ENCODE data around the gene TCP10L.
A peak's percentile ranks its signal among the peaks of the same experiment; 100 is the strongest.
"Not testable (repeated sequence)": the region's sequence is repeated elsewhere in the genome, so short reads cannot be mapped to it uniquely, and the experiment has no call there.

TCP10L gene

GRCh38 chr21:32585042-32585710 is at the start of gene TCP10L:
Gene TCP10L (minus strand): TSS chr21:32585523. CDS start chr21:32584304, 1,219 bp downstream.
- no peak for DNase-seq

- no peak for DNase-seq
These were observed 41.4 kb upstream of the TCP10L start for GRCh38 chr21:32626621-32627196.

DNA sequence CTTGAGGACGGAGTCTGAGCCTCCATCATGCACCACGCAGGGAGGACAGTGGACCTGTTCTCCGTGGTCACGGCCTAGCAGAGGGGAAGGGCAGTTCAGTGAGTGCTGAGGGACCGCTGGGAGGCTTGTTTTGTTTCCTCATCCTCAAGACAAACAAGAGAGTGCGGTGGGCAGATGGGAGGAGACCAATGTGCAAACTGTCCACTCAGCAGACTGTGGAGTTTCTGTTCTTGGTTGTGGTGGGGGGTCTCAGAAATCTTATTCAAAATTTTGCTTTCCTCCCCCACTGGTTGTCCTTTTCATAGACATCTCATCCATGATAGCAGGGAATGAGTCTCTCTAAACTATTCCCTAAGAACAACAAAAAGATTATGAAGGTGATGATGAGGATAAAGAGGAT is 32.9 kb upstream of the TCP10L start:
- DNase-seq: not testable (repeated sequence)

- DNase-seq: no peak
These were observed 28.2 kb upstream of the TCP10L start for GRCh38 chr21:32613436-32614043.

- no peak for DNase-seq
These were observed 27.6 kb upstream of the TCP10L start for GRCh38 chr21:32612999-32613337.

GRCh38 chr21:32612075-32612998 is 27.0 kb upstream of the TCP10L start, which contains the start of gene CFAP298:
Gene CFAP298 (minus strand): TSS chr21:32612377. CDS start chr21:32612243, 134 bp downstream.
- peak; percentile 74 to 77 for DNase-seq

GRCh38 chr21:32611471-32611997 is 26.2 kb upstream of the TCP10L start:
- DNase-seq: peak; percentile 21 to 26

- DNase-seq: not testable (repeated sequence)
These were observed 25.6 kb upstream of the TCP10L start for GRCh38 chr21:32610940-32611339.

GRCh38 chr21:32608851-32609250 is 23.5 kb upstream of the TCP10L start:
- no peak for DNase-seq

GRCh38 chr21:32605469-32605868 is 20.1 kb upstream of the TCP10L start:
- DNase-seq: no peak

DNA sequence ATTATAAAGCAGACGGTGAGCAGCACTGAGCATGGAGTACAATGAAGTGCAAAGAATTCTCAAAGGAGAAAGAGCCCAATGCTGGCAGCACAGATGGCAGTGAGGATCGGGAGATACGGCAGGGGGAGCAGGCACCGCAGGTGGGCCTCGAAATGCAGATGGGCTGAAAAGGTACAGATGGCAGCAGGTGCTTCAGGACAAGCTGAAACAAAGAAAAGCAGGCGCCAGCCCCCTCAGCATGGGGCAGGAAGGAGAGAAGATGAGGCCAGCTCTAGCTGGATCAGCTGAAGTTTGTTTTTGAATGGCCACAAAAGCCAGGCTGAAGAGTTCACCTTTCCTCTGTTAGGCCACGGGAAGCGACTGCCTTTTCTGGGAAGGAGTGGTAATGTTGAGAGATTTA is 19.1 kb upstream of the TCP10L start:
- DNase-seq: no peak

DNA sequence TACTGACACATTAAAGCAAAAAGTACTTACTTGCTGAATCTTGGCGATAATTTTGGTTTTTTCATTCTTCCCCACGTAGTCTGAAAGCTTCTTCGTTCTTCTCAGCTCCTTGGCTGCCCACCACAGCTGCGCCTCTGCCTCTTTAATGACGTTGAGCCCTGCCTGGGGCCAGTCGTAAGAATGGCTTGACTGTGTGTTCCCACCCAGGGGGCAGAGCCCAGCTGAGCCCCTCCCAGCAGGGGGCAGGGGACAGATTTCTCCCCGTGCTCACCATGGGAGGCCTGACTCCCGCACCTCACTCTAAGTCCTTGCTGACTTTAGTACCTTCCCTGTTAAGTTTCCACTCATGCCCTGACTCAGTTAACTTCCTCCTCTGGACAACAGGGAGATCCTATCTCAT is 17.8 kb upstream of the TCP10L start:
- no peak for DNase-seq

- DNase-seq: no peak
These were observed 16.8 kb upstream of the TCP10L start for GRCh38 chr21:32602099-32602498.

DNA sequence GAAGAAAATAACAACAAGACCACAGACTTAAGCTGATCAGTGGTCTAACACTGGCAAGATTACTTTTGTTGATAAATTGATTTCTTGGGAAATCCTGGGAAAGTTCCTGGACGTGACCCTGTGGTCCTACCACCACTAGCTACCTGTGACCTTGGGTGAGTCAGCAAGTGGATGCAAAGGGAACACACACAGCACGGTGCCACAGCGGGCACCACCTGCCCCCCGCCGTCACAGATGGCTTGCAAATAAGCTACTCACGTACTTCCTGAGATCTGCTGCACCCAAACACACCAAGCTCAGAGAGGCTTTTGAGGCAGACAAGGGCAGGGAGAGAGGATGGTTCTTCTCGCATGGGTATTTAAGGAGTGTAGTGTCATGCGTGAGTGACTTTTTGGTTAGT is 14.2 kb upstream of the TCP10L start:
- no peak for DNase-seq

GRCh38 chr21:32599091-32599490 is 13.8 kb upstream of the TCP10L start:
- DNase-seq: no peak

- DNase-seq: no peak
These were observed 11.9 kb upstream of the TCP10L start for GRCh38 chr21:32597205-32597604.

DNA sequence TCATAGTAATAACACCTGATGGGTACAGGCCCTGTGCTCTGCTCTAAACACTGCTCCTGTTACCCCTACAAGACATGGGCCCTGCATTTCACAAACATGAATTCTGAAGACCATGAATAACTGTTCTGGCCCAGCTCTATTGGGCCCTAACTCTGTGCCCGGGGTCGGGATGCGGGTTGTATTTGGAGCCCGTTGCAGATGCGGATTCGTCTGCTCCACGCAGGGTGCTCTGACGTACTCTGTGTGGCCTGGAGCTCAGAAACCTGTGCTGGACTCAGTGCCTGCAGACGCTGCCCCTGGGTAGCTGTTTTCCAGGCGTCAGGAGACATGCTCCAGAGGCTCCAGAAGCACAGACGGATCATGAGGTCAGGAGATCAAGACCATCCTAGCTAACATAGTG is 10.1 kb upstream of the TCP10L start:
- DNase-seq: no peak

GRCh38 chr21:32593690-32594089 is 8.4 kb upstream of the TCP10L start:
- DNase-seq: no peak

DNA sequence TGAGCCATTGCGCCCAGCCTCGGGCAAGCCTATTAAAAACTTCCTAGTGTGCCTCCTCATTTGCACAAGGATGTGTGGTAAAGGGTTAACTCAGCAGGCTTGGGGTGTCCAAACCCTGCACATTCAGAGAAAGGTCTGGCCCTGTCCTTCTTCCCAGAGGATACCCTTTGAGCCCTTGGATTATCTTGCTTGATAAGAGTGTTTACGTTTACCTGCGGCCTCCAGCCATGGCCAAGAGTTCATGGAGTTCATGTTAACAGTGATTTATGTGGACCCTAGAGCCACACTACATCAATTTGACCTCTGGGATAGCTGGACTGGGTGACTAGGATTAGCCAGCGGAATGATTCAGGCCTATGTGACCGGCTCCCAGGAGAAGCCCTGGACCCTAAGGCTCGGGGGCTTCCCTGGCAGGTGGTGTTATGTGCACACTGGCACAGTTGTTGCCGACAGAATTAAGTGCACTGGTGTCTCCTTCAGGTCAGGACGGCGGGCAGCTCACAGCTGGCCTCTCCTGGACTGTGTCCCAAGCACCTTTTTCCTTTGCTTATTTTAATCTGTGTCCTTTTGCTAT is 7.7 kb upstream of the TCP10L start:
- DNase-seq: no peak

GRCh38 chr21:32590130-32590529 is 4.8 kb upstream of the TCP10L start:
- no peak for DNase-seq

GRCh38 chr21:32587651-32588050 is 2.3 kb upstream of the TCP10L start:
- no peak for DNase-seq

- no peak for DNase-seq
These were observed 1.8 kb upstream of the TCP10L start for GRCh38 chr21:32587120-32587519.

GRCh38 chr21:32585970-32586369 is 647 bp upstream of the TCP10L start:
- no peak for DNase-seq

Data from stimulated activated CD4-positive, alpha-beta T cell treated with anti-CD3 and anti-CD28 coated beads, Interleukin-2, amount 100 ng/mL, for 48 hours (primary cell).